Subcutaneous adipose tissue (tissue), 4 donors: ENCODE results near the gene PDE6B. TPM values are rescaled to one million over a fixed set of nuclear protein-coding genes. Genes with fewer than 3 reads are reported as not detected.

Source experiments
- total RNA-seq, 4 donors: library from RNA; depleted of rRNA; stranded (reverse); fragments of >200 nt; gene quantifications; one replicate each; pipeline ENCODE4 v1.1.0, GENCODE V29; 2016
- TF ChIP-seq, protein P1 (sequence below): fragments of 450-650 bp; IDR thresholded peaks from one replicate; pipeline ENCODE4 v1.5.1; 2016; ENCODE audit warnings: low read depth, mild to moderate bottlenecking, control low read depth, antibody characterized with exemption, moderate library complexity

PDE6B gene
- total RNA-seq, 4 donors from 2014 or later: 2.0 to 5.9 (median 3.8) TPM; not detected in 1

GRCh38 chr4:706834-707598, 81.6 kb downstream of the PDE6B start:
- TF ChIP-seq, protein P1, sequence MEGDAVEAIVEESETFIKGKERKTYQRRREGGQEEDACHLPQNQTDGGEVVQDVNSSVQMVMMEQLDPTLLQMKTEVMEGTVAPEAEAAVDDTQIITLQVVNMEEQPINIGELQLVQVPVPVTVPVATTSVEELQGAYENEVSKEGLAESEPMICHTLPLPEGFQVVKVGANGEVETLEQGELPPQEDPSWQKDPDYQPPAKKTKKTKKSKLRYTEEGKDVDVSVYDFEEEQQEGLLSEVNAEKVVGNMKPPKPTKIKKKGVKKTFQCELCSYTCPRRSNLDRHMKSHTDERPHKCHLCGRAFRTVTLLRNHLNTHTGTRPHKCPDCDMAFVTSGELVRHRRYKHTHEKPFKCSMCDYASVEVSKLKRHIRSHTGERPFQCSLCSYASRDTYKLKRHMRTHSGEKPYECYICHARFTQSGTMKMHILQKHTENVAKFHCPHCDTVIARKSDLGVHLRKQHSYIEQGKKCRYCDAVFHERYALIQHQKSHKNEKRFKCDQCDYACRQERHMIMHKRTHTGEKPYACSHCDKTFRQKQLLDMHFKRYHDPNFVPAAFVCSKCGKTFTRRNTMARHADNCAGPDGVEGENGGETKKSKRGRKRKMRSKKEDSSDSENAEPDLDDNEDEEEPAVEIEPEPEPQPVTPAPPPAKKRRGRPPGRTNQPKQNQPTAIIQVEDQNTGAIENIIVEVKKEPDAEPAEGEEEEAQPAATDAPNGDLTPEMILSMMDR: no peak

DNA sequence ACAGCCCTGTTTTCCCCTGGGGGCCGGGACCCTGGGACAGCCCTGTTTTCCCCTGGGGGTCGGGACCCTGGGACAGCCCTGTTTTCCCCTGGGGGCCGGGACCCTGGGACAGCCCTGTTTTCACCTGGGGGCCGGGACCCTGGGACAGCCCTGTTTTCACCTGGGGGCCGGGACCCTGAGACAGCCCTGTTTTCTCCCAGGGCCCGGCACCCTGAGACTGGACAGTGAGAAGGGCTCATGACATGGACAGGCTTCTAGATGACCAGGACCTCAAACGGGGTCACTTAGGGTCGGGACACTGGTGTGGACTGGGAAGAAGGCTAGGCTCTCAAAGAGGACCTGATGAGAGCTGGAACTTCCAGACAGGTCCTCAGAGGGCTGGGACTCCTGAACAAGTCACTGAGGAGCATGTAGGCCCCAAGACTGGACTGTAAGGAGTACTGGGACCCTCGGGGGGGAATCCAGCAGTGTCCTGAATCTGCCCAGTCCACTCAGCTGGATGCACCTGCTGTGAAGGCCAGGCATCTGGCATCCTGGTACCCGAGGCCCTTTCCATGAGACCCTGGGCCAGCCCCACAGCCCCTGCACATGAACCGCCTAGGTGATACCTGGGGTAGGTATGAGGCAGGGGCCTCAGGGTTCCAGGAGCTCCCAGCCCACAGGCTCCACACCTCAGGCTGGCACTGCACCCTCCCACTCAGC, 82.7 kb downstream of the PDE6B start:
- TF ChIP-seq, protein P1: no peak

DNA sequence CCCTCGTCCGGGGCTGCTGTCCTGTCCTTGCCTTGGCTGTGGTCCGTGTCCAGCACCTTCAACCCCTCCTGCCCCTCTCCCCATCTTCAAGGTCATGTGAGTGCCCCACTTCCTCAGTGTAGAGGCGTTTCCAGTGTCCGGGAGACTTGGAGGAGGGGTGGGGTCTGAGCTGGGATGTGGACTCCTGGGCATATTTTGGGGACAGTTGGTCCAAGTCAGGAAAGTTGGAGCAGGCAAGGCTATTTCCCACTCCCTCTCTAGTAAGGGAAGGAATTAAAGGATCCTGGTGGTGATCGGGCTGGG, 83.2 kb downstream of the PDE6B start:
- TF ChIP-seq, protein P1: no peak

- TF ChIP-seq, protein P1: no peak
Measured at GRCh38 chr4:709348-709747, 84.0 kb downstream of the PDE6B start.

GRCh38 chr4:710116-710515, 84.7 kb downstream of the PDE6B start:
- TF ChIP-seq, protein P1: no peak

- TF ChIP-seq, protein P1: no peak
Measured at GRCh38 chr4:710916-711315, 85.5 kb downstream of the PDE6B start.

DNA sequence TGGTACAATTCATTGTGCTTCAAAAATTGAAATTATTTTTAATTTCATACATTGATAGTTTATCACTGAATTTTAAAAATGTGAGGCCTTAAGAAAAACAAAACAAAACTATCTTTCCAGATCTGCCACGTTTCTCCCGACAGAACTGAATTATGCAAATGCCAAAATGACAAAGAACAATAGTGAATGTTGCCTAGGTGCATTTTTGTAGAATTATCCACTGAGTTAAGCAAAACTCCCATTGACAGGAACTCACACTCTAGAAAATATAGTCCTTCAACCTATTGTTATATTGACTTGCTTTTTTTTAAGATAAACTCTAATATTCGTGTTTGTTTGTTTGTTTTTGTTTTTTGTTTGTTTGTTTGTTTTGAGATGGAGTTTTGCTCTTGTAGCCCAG, 86.7 kb downstream of the PDE6B start:
- TF ChIP-seq, protein P1: no peak
